ENCODE results near the gene HPSE2. TPM values are rescaled to one million over a fixed set of nuclear protein-coding genes. Genes with fewer than 3 reads are reported as not detected.

Gene HPSE2
- total RNA-seq, 1 experiment from 2014 or later = 0.20 TPM

DNA sequence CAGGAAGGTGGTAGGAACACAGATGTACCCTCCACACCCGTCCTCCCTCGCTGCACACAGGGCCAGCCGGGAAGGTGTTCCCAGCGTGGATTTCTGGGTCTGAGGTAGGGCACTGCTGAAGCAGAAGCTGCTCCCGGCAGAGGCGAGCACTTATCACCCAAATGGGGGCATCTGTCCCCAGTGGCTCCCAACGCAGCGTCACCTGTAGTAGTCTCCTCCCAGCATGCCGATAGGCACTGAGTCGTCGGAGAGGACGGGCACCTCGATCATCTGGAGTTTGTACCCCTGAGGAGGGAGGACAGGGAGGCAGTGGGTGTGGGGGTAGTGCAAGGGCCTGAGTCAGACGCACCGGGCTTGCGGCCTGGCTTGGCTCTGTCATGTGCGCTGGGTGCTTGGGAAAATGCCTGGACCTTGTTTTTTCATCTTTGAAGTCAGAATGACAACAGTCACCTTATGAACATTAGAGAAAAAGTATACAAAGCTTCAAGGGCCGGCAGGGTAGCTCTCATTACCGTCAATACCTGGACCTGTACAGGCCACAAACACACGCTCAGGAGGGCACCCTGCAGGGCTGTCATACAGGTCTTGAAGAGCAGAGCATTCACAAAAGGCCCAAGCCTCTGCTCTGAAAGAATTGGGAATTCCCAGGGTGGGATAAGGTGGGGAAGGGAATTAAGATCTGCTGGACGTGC, 817.5 kb downstream of the HPSE2 start:
- Histone ChIP-seq H2BK5ac (ENCODE audit: insufficient read length, low read length) (no peak overlapping the region), H4K5ac (ENCODE audit: insufficient read length, low read depth, low read length) (no peak overlapping the region), H2BK12ac (ENCODE audit: insufficient read length, low read depth, low read length) (no peak overlapping the region), H3K4me1 (ENCODE audit: insufficient read depth, low read length) (peaks cover 6% of the 10 kb centered on the region; the same call in 1 of the 2 replicates), H3T11ph (ENCODE audit: low read length) (no peak overlapping the region), H3K79me2 (ENCODE audit: insufficient read depth, low read length) (no peaks in the 10 kb centered on the region), H3K9ac (ENCODE audit: extremely low read depth, insufficient read length, low read length) (no peak overlapping the region), H3K23me2 (ENCODE audit: insufficient read length, low read depth, low read length, poor library complexity, severe bottlenecking) (peaks cover 7% of the 10 kb centered on the region), H3K18ac (ENCODE audit: insufficient read length, low read depth, low read length) (no peak overlapping the region), H4K20me1 (ENCODE audit: control insufficient read depth, insufficient read depth, insufficient read length) (no peaks in the 10 kb centered on the region), H3K79me1 (ENCODE audit: insufficient read depth, low read depth, low read length, poor library complexity, severe bottlenecking) (no peaks in the 10 kb centered on the region), H3K9me3 (ENCODE audit: control insufficient read depth, low read depth, low read length) (no peaks in the 10 kb centered on the region), H2AK5ac (ENCODE audit: insufficient read length, low read length) (no peak overlapping the region), H3K4ac (ENCODE audit: low read depth, low read length) (no peak overlapping the region), H3K27ac (ENCODE audit: insufficient read length, low read depth, low read length) (no peak overlapping the region), H3K56ac (ENCODE audit: insufficient read length, low read depth, low read length) (no peak overlapping the region), H3K23ac (ENCODE audit: insufficient read length, low read depth, low read length) (no peak overlapping the region), H2BK20ac (ENCODE audit: low read depth, low read length, poor library complexity, severe bottlenecking) (no peak overlapping the region), H2AFZ (ENCODE audit: low read length) (no peak overlapping the region), H2BK120ac (ENCODE audit: low read depth, low read length, poor library complexity, severe bottlenecking) (no peak overlapping the region), H4K91ac (ENCODE audit: insufficient read length, low read depth, low read length) (no peak overlapping the region), H3K4me2 (ENCODE audit: insufficient read depth, insufficient read length, low read length) (no peak overlapping the region), H3K27me3 (ENCODE audit: insufficient read depth, low read length) (no peaks in the 10 kb centered on the region), H3K14ac (ENCODE audit: insufficient read depth, low read length) (no peak overlapping the region), H2BK15ac (ENCODE audit: low read depth, low read length) (no peak overlapping the region), H4K8ac (replicated peaks; ENCODE audit: insufficient read length, low read depth, low read length) (no peak overlapping the region)
- Mint-ChIP-seq H3K9me3 (no peaks in the 10 kb centered on the region), H3K4me1 (peaks cover 15% of the 10 kb centered on the region in 2 experiments), H3K4me3 (no peak overlapping the region), H3K36me3 (ENCODE audit: insufficient read depth in 1 of 3, low read depth in 3 of 3) (peaks cover 0 to 8% (median 4%) of the 10 kb centered on the region in 3 experiments; a peak in 3 of 7 replicates), H3K27me3 (ENCODE audit: low read depth) (no peaks in the 10 kb centered on the region), H3K27ac (no peak overlapping the region; a peak in 1 of 7 replicates)
- no peak for TF ChIP-seq CTCF (conservative IDR thresholded peaks at IDR 0.05)
- no CpG with 5 or more reads among the region's 21 CpGs for WGBS (ENCODE audit: extremely low coverage, insufficient read length, low lambda C conversion rate)
- DNase-seq = no peak
